Duodenal mucosa (tissue), 2 donors: Measurements from ENCODE around the gene HTT-AS.

Experiments
- H3K27ac ChIP-seq: one replicate; pipeline ENCODE4 v1.7.0; 2013; ENCODE audit warnings: low read depth, low read length
- H3K27me3 ChIP-seq, 2 donors: one replicate each; pipeline ENCODE4 v1.7.0; 2013; ENCODE audit warnings: low read length in 2 of 2, control low read depth in 1 of 2; ENCODE audit not compliant: insufficient read depth in 2 of 2, control insufficient read depth in 1 of 2
- H3K36me3 ChIP-seq, 2 donors: one replicate each; pipeline ENCODE4 v1.7.0; 2013; ENCODE audit warnings: low read length in 2 of 2, control low read depth in 1 of 2; ENCODE audit not compliant: insufficient read depth in 2 of 2, control insufficient read depth in 1 of 2
- H3K4me1 ChIP-seq, 2 donors: one replicate each; pipeline ENCODE4 v1.7.0; 2013; ENCODE audit warnings: low read length in 2 of 2, control low read depth in 1 of 2; ENCODE audit not compliant: insufficient read depth in 2 of 2, control insufficient read depth in 1 of 2
- H3K4me3 ChIP-seq, 2 donors: one replicate each; pipeline ENCODE4 v1.7.0; 2013; ENCODE audit warnings: low read length in 2 of 2, low read depth in 1 of 2
- H3K9ac ChIP-seq, 2 donors: one replicate each; pipeline ENCODE4 v1.7.0; 2013; ENCODE audit warnings: low read length in 2 of 2, low read depth in 1 of 2
- H3K9me3 ChIP-seq, 2 donors: one replicate each; pipeline ENCODE4 v1.7.0; 2013; ENCODE audit warnings: low read length in 2 of 2, control low read depth in 1 of 2; ENCODE audit not compliant: control insufficient read depth in 1 of 2

HTT-AS gene

GRCh38 chr4:3030566-3031356 is 43.6 kb downstream of the HTT-AS start:
- H3K4me1 ChIP-seq: no peaks in the 10 kb centered on the region
- no peaks in the 10 kb centered on the region for H3K27me3 ChIP-seq
- H3K9me3 ChIP-seq: no peaks in the 10 kb centered on the region
- no peaks in the 10 kb centered on the region for H3K36me3 ChIP-seq
- no peak overlapping the region for H3K27ac ChIP-seq
- no peak overlapping the region for H3K9ac ChIP-seq
- H3K4me3 ChIP-seq: no peak overlapping the region

DNA sequence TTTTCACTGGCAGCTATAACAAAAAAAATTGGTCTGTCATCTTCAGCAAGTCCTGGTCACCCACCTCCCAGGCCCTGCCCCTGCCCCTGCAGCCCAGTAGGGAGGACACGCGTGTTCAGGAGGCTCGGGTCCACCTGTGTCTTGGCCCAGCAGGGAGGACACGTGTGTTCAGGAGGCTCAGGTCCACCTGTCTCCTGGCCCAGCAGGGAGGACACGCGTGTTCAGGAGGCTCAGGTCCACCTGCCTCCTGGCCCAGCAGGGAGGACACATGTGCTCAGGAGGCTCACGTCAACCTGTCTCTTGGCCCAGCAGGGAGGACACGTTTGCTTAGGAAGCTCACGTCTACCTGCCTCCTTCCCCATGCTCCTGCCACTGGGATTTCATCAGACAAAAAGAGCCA is 44.9 kb downstream of the HTT-AS start:
- H3K9ac ChIP-seq: no peak overlapping the region
- no peaks in the 10 kb centered on the region for H3K36me3 ChIP-seq
- H3K9me3 ChIP-seq: no peaks in the 10 kb centered on the region
- H3K4me1 ChIP-seq: no peaks in the 10 kb centered on the region
- H3K27ac ChIP-seq: no peak overlapping the region
- no peaks in the 10 kb centered on the region for H3K27me3 ChIP-seq
- H3K4me3 ChIP-seq: no peak overlapping the region

- Histone ChIP-seq H3K27ac (no peak overlapping the region), H3K9me3 (peaks cover 0 to 6% of the 10 kb centered on the region in 2 donors), H3K36me3 (no peaks in the 10 kb centered on the region), H3K4me3 (no peak overlapping the region), H3K27me3 (no peaks in the 10 kb centered on the region), H3K4me1 (no peaks in the 10 kb centered on the region), H3K9ac (no peak overlapping the region)
These were observed 47.8 kb downstream of the HTT-AS start for GRCh38 chr4:3026540-3026939.

DNA sequence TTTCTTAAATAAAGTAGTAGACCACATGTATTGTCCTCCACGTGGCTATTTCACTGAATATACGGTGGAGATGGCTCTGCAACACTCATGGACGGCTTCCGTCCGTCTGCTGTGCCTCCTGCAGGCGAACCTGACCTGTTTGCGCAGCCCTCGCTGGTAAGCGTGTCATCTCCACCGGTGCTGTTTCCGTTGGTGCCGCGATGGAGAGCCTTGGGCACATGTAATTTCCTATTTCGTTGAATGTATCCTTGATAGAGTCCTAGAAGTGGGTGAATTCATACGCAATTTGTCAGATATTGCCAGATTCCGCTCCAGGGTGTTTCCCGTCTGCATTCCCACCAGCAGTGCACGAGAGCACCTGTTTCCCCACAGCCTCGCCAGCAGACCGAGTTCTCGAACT is 48.5 kb downstream of the HTT-AS start:
- Histone ChIP-seq H3K4me1 (no peaks in the 10 kb centered on the region), H3K9me3 (peaks cover 0 to 6% of the 10 kb centered on the region in 2 donors), H3K4me3 (no peak overlapping the region), H3K27me3 (no peaks in the 10 kb centered on the region), H3K27ac (no peak overlapping the region), H3K36me3 (no peaks in the 10 kb centered on the region), H3K9ac (no peak overlapping the region)

DNA sequence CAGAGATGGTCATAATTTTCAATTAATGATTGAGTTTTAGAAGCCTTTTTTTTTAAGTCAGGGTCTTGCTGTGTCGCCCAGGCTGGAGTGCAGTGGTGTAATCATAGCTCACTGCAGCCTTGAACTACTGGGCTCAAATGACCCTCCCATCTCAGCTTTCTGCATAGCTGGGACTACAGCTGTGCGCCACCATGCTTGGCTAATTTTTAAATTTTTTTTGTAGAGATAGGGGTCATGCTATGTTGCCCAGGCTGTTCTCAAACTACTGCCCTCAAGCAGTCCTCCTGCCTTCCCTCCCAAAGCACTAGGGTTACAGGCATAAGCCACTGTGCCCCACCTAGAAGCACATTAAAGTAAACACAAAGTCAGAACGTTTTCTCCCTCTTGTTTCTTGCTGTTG is 51.7 kb downstream of the HTT-AS start:
- no peak overlapping the region for H3K27ac ChIP-seq
- no peaks in the 10 kb centered on the region for H3K4me1 ChIP-seq
- no peaks in the 10 kb centered on the region for H3K27me3 ChIP-seq
- no peak overlapping the region for H3K4me3 ChIP-seq
- H3K9ac ChIP-seq: no peak overlapping the region
- H3K36me3 ChIP-seq: no peaks in the 10 kb centered on the region
- peaks cover 0 to 6% of the 10 kb centered on the region in 2 donors for H3K9me3 ChIP-seq

DNA sequence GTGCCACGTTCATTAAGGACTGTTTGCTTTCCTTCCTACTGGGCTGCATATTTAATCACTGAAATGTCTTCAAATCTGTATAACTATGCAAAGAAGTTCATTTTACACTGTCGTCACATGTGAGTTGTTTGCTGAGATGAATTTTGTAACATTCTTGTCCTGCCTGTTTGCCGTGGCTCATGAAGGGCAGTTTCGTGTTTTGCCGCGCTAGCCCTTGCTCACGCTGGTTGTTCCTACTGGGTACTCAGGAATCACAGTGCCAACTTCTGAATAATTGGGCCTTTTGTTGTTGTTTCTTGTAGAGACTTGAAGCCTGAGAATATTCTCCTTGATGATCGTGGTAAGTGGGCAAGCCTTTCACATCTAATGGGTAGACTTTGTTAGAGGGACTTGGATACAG is 52.2 kb downstream of the HTT-AS start:
- Histone ChIP-seq H3K27ac (no peak overlapping the region), H3K4me1 (no peaks in the 10 kb centered on the region), H3K4me3 (no peak overlapping the region), H3K9me3 (peaks cover 0 to 6% of the 10 kb centered on the region in 2 donors), H3K27me3 (no peaks in the 10 kb centered on the region), H3K9ac (no peak overlapping the region), H3K36me3 (no peaks in the 10 kb centered on the region)

GRCh38 chr4:3021627-3022026 is 52.7 kb downstream of the HTT-AS start:
- Histone ChIP-seq H3K27ac (no peak overlapping the region), H3K27me3 (no peaks in the 10 kb centered on the region), H3K4me3 (no peak overlapping the region), H3K9ac (no peak overlapping the region), H3K36me3 (no peaks in the 10 kb centered on the region), H3K4me1 (no peaks in the 10 kb centered on the region), H3K9me3 (peaks cover 0 to 6% of the 10 kb centered on the region in 2 donors)

GRCh38 chr4:3021127-3021526 is 53.2 kb downstream of the HTT-AS start:
- H3K4me3 ChIP-seq: no peak overlapping the region
- H3K27me3 ChIP-seq: no peaks in the 10 kb centered on the region
- H3K9me3 ChIP-seq: peaks cover 0 to 6% of the 10 kb centered on the region in 2 donors
- no peaks in the 10 kb centered on the region for H3K4me1 ChIP-seq
- H3K27ac ChIP-seq: no peak overlapping the region
- H3K9ac ChIP-seq: no peak overlapping the region
- H3K36me3 ChIP-seq: no peaks in the 10 kb centered on the region

DNA sequence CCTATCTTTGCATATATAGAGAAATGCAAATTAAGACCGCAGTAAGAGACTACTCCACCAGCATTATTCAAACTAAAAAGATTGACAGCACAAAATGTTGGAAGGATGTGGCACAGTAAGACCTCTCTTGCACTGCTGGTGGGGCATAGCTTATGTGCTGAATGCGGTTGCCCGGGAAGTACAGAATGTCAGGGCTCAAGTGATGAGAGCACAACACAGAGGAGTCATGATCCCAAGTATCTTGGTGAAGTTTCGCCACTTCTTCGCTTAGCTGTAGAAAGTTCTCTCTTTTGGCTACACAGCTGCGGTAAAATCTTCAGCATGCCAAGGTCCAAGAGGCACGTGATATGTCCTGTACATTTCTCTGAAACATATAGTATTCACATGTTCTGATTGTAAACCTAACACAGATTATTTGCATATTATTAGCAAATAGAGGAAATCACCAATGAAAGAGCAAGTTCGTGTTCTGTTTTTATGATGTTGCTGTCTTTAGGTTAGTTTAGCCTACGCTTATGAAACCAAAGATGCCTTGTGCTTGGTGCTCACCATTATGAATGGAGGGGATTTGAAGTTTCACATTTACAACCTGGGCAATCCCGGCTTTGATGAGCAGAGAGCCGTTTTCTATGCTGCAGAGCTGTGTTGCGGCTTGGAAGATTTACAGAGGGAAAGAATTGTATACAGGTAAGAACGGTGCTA is 55.0 kb downstream of the HTT-AS start:
- H3K36me3 ChIP-seq: no peaks in the 10 kb centered on the region
- H3K9ac ChIP-seq: no peak overlapping the region
- H3K4me1 ChIP-seq: no peaks in the 10 kb centered on the region
- no peaks in the 10 kb centered on the region for H3K27me3 ChIP-seq
- no peak overlapping the region for H3K27ac ChIP-seq
- H3K9me3 ChIP-seq: peaks cover 0 to 6% of the 10 kb centered on the region in 2 donors
- H3K4me3 ChIP-seq: no peak overlapping the region

DNA sequence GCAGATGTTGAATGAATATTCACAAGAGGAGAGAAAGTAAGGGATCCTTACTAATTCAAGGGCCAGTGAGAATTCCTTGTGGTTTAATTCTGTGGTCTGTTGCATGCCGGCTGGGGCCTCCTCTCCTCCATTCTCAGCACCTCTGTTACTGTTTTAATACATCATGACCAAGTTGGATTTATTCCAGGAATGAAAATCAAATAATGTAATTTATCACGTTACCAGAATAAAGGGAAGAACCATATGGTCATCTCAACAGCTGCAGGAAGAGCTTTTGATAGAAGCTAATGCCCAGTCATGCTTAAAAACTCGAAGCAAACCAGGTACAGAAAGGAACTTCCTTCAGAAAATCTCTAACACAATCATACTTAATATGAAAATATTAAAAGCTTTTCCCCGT is 56.8 kb downstream of the HTT-AS start:
- no peak overlapping the region for H3K9ac ChIP-seq
- H3K36me3 ChIP-seq: no peaks in the 10 kb centered on the region
- no peaks in the 10 kb centered on the region for H3K27me3 ChIP-seq
- no peak overlapping the region for H3K4me3 ChIP-seq
- no peaks in the 10 kb centered on the region for H3K9me3 ChIP-seq
- no peak overlapping the region for H3K27ac ChIP-seq
- H3K4me1 ChIP-seq: peaks cover 5 to 9% of the 10 kb centered on the region in 2 donors
